ENCODE measurements around the gene STARD3. TPM values are rescaled to one million over a fixed set of nuclear protein-coding genes. Genes with fewer than 3 reads are reported as not detected.

Gene STARD3
- total RNA-seq, 6 experiments from 2014 or later: 44.0 to 52.3 (median 46.3) TPM

- Mint-ChIP-seq H3K4me3 (no peak overlapping the region), H3K4me1 (ENCODE audit: low read depth) (peaks cover 3% of the 10 kb centered on the region; the same call in 1 of the 2 replicates), H3K36me3 (ENCODE audit: low read depth) (no peaks in the 10 kb centered on the region), H3K27me3 (ENCODE audit: insufficient read depth) (peaks cover 27% of the 10 kb centered on the region), H3K9me3 (no peaks in the 10 kb centered on the region), H3K27ac (no peak overlapping the region)
- DNase-seq: no peak
- no peak for TF ChIP-seq CTCF (IDR thresholded peaks at IDR 0.05)
Observed at GRCh38 chr17:39631403-39631802, 5.5 kb upstream of the STARD3 start.

GRCh38 chr17:39632153-39632941 lies 4.6 kb upstream of the STARD3 start:
- no peak overlapping the region for H3K27ac Mint-ChIP-seq
- H3K36me3 Mint-ChIP-seq (ENCODE audit: low read depth): no peaks in the 10 kb centered on the region
- H3K4me3 Mint-ChIP-seq: no peak overlapping the region
- peaks cover 5% of the 10 kb centered on the region; the same call in 1 of the 2 replicates for H3K4me1 Mint-ChIP-seq (ENCODE audit: low read depth)
- no peak for TF ChIP-seq CTCF (IDR thresholded peaks at IDR 0.05)
- DNase-seq: no peak
- H3K27me3 Mint-ChIP-seq (ENCODE audit: insufficient read depth): peaks cover 25% of the 10 kb centered on the region
- H3K9me3 Mint-ChIP-seq: no peaks in the 10 kb centered on the region

DNA sequence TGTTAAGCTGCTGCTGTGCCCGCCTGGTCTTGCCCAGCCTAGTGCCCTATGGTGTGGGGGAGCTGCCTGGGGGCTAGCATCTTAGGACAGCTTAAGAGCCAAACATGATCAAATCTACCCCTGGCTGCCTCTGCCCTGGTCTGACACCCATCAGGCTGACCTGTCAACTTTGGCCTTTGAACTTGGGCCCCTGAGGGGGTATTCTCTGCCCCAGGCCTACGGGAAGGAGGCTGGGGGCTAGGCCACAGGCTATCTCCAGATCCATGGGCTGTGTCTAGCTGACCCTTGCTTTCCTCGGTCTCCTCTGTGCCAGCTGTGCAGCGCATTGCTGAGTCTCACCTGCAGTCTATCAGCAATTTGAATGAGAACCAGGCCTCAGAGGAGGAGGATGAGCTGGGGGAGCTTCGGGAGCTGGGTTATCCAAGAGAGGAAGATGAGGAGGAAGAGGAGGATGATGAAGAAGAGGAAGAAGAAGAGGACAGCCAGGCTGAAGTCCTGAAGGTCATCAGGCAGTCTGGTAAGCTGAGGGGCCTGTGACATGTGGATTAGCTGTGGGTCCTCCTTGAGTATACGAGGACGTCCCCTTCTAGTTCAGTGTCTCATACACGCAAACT lies 3.3 kb upstream of the STARD3 start:
- Mint-ChIP-seq H3K27me3 (ENCODE audit: insufficient read depth) (peaks cover 19% of the 10 kb centered on the region), H3K27ac (no peak overlapping the region), H3K9me3 (no peaks in the 10 kb centered on the region), H3K36me3 (ENCODE audit: low read depth) (no peaks in the 10 kb centered on the region), H3K4me1 (ENCODE audit: low read depth) (peaks cover 18% of the 10 kb centered on the region), H3K4me3 (no peak overlapping the region)
- TF ChIP-seq CTCF (IDR thresholded peaks at IDR 0.05): no peak
- no peak for DNase-seq

DNA sequence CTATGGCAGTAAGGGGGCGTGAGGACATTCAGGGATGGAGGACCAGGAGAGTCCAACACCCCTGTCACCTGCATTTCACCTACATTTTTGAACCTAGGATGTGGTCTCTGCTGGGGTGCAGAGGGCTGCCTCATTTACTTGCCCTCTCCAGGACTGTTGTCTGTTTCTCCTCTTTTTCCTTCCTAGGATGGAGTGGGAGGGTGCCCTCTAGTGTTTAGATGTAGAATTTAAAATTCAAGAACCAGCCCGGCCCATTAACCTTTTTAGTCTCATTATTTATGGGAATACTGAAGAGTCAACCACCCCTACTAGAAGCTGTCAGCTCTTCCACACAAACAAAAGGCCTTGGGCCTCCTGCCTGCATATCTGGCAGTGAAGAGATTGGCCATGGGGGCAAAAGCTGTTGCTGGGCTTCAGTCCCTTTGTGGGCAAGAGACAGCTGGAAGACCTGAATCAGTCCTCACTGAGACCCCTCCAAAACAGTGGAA lies 2.5 kb upstream of the STARD3 start:
- H3K27me3 Mint-ChIP-seq (ENCODE audit: insufficient read depth): peaks cover 16% of the 10 kb centered on the region

GRCh38 chr17:39635614-39636176 lies 1.2 kb upstream of the STARD3 start:
- no peak for TF ChIP-seq CTCF (IDR thresholded peaks at IDR 0.05)
- no peak for DNase-seq
- H3K27me3 Mint-ChIP-seq (ENCODE audit: insufficient read depth): peaks cover 11% of the 10 kb centered on the region
- no peak overlapping the region; the same call in 1 of the 2 replicates for H3K27ac Mint-ChIP-seq
- peaks cover 27% of the 10 kb centered on the region for H3K4me1 Mint-ChIP-seq (ENCODE audit: low read depth)
- H3K4me3 Mint-ChIP-seq: no peak overlapping the region
- H3K36me3 Mint-ChIP-seq (ENCODE audit: low read depth): no peaks in the 10 kb centered on the region
- H3K9me3 Mint-ChIP-seq: no peaks in the 10 kb centered on the region

More for the DNA sequence above, 2.5 kb upstream of the STARD3 start:
- no peak overlapping the region for H3K27ac Mint-ChIP-seq
- DNase-seq: peak; percentile 37
- H3K9me3 Mint-ChIP-seq: no peaks in the 10 kb centered on the region
- peak; percentile 88 for TF ChIP-seq CTCF (IDR thresholded peaks at IDR 0.05)
- H3K4me1 Mint-ChIP-seq (ENCODE audit: low read depth): peaks cover 26% of the 10 kb centered on the region
- H3K36me3 Mint-ChIP-seq (ENCODE audit: low read depth): no peaks in the 10 kb centered on the region
- no peak overlapping the region for H3K4me3 Mint-ChIP-seq

All from HFFc6 (cell line).